Stomach (tissue), 9 donors: ENCODE measurements around the gene SSTR3. TPM values are rescaled to one million over a fixed set of nuclear protein-coding genes. Genes with fewer than 3 reads are reported as not detected.
A peak's percentile ranks its signal among the peaks of the same experiment; 100 is the strongest.
"Not testable (repeated sequence)": the region's sequence is repeated elsewhere in the genome, so short reads cannot be mapped to it uniquely, and the experiment has no call there.

Experiments used
- DNase-seq, 2 donors: peaks; one replicate each; pipeline versions ENCODE4 v3.0.0 to v3.0.0-alpha.2; 2013 to 2019
- H3K27ac ChIP-seq, 5 donors: fragments of 200-600 bp in 4 of 5; sonication (generic) in 4 of 5; one replicate each; pipeline ENCODE4 v1.5.1; 2013 to 2019; ENCODE audit warnings: mild to moderate bottlenecking in 1 of 5, moderate library complexity in 1 of 5
- H3K27me3 ChIP-seq, 3 donors: fragments of 200-600 bp; sonication (generic); one replicate each; pipeline ENCODE4 v1.5.1; 2017 to 2019; ENCODE audit warnings: mixed run types in 1 of 3
- H3K36me3 ChIP-seq, 4 donors: fragments of 200-600 bp; sonication (generic); 1 replicate in 3 of 4; 2 replicates in 1 of 4; pipeline ENCODE4 v1.5.1; 2016 to 2019
- H3K4me1 ChIP-seq, 4 donors: fragments of 200-600 bp; sonication (generic); one replicate each; pipeline ENCODE4 v1.5.1; 2016 to 2019
- H3K4me3 ChIP-seq, 4 donors: fragments of 200-600 bp; sonication (generic) in 3 of 4; one replicate each; pipeline ENCODE4 v1.5.1; 2016 to 2019; ENCODE audit warnings: mild to moderate bottlenecking in 1 of 4
- H3K9me3 ChIP-seq, 4 donors: fragments of 200-600 bp; sonication (generic); one replicate each; pipeline ENCODE4 v1.5.1; 2016 to 2019
- EP300 ChIP-seq: sonication (generic); formaldehyde crosslinking; IDR thresholded peaks from one replicate; pipeline ENCODE4 v1.6.1; 2017; ENCODE audit warnings: antibody characterized with exemption
- POLR2A ChIP-seq, 4 donors: fragments of 450-650 bp; IDR thresholded peaks; one replicate each; pipeline ENCODE4 v1.6.1; 2016; ENCODE audit warnings: antibody characterized with exemption in 4 of 4, control low read depth in 2 of 4, mild to moderate bottlenecking in 1 of 4, moderate library complexity in 1 of 4
- POLR2AphosphoS5 ChIP-seq, 3 donors: sonication (generic); formaldehyde crosslinking; IDR thresholded peaks; one replicate each; pipeline ENCODE4 v1.6.1; 2016; ENCODE audit warnings: antibody characterized with exemption in 3 of 3
- WGBS, 5 donors: extraction: QIAGEN DNeasy Blood & Tissue Kit in 3 of 5; methylation state at CpG; one replicate each; pipeline versions ENCODE4 v1.1.5 to v1.1.7; 2013 to 2018; 5-methylcytosine and 5-hydroxymethylcytosine counted together
- intact Hi-C: fragments of 100-400 bp; cut with DNase I; formaldehyde crosslinking; loops from one replicate; pipeline ENCODE4 v1.15.1; 2023; ENCODE audit warnings: low total_unique reads
- polyA plus RNA-seq, 3 donors: library from polyadenylated mRNA; stranded (reverse); fragments of 200-250 nt; gene quantifications; one replicate each; pipeline ENCODE4 v1.2.3, GENCODE V29; 2013
- total RNA-seq, 5 donors: library from RNA; depleted of rRNA; stranded (reverse); fragments of >200 nt; gene quantifications; one replicate each; pipeline versions ENCODE4 v1.1.0 to v1.2.3, GENCODE V29; 2014 to 2016
- TF ChIP-seq, protein P1 (sequence below), 7 experiments: fragments of 450-650 bp in 4 of 7; fragments of 200-600 bp in 3 of 7; sonication (generic) in 3 of 7; IDR thresholded peaks; one replicate each; pipeline ENCODE4 v1.5.1; 2016 to 2019; ENCODE audit warnings: antibody characterized with exemption in 7 of 7, control low read depth in 2 of 7, mild to moderate bottlenecking in 1 of 7
- donor health status: healthy with polysubstance abuse.
- donor health status: Bipolar disorder and iron deficiency.
- donor health status: healthy.

SSTR3 gene
- total and polyA plus RNA-seq, 8 donors, result 0.05 to 0.37 (median 0.12) TPM; not detected in 5

DNA sequence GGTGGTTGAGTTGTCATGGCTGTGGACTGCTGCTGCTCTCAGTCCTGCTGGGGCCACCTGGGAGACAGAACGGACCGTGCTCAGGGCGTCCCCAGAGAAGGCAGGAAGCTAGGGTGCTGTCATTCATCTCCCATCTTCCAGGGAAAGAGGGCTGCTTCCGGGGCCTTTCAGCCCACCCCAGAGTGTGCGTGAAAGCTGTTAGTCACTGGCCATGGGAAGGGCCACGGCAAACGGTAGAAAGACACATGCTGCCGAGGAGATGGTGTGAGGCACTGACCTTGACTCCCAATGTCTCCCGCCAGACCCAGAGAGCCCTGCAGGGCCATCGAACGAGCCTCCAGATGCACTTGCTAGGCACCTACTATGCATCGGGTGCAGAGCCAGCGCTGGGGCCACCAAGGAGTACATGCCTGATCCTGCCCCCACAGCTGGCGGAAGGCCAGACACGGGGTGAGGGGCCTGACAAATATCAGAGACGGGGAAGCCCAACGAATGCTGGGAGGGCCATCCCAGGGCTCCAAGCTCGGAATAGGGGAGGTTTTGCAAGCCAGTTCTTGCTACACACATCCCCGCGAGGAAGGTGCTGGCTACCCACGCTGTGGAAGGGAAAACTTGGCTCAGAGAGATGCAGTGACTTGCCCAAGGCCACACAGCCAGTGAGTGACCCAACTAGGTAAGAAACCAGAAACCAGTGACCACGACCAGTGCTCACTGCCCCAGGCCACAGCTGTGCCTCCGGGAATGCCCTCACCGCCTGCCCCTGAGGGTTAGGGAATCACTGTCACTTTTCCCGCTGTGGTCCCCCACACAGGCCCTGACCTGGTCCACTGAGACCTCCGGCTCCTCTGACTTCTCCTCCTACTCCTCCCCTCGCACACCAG is 21.7 kb upstream of the SSTR3 start:
- Histone ChIP-seq H3K9me3 (no peaks in the 10 kb centered on the region), H3K4me3 (no peak overlapping the region), H3K27me3 (peaks cover 0 to 73% (median 0%) of the 10 kb centered on the region in 3 donors), H3K4me1 (peaks cover 0 to 86% (median 10%) of the 10 kb centered on the region in 4 donors), H3K27ac (peak overlapping the region in 1 of 5 donors; percentile 7), H3K36me3 (peaks cover 0 to 10% (median 2%) of the 10 kb centered on the region in 4 donors)
- intact Hi-C loops, result no loop called here
- no peak for TF ChIP-seq POLR2AphosphoS5 (IDR thresholded peaks at IDR 0.05)
- TF ChIP-seq, protein P1, sequence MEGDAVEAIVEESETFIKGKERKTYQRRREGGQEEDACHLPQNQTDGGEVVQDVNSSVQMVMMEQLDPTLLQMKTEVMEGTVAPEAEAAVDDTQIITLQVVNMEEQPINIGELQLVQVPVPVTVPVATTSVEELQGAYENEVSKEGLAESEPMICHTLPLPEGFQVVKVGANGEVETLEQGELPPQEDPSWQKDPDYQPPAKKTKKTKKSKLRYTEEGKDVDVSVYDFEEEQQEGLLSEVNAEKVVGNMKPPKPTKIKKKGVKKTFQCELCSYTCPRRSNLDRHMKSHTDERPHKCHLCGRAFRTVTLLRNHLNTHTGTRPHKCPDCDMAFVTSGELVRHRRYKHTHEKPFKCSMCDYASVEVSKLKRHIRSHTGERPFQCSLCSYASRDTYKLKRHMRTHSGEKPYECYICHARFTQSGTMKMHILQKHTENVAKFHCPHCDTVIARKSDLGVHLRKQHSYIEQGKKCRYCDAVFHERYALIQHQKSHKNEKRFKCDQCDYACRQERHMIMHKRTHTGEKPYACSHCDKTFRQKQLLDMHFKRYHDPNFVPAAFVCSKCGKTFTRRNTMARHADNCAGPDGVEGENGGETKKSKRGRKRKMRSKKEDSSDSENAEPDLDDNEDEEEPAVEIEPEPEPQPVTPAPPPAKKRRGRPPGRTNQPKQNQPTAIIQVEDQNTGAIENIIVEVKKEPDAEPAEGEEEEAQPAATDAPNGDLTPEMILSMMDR (IDR thresholded peaks at IDR 0.05), result no peak
- TF ChIP-seq POLR2A (IDR thresholded peaks at IDR 0.05), result no peak
- no peak for TF ChIP-seq EP300
- 61 to 74% (median 71%) methylated on average over 16 to 27 of the region's 27 CpGs for WGBS, 5 donors
- DNase-seq, result no peak

DNA sequence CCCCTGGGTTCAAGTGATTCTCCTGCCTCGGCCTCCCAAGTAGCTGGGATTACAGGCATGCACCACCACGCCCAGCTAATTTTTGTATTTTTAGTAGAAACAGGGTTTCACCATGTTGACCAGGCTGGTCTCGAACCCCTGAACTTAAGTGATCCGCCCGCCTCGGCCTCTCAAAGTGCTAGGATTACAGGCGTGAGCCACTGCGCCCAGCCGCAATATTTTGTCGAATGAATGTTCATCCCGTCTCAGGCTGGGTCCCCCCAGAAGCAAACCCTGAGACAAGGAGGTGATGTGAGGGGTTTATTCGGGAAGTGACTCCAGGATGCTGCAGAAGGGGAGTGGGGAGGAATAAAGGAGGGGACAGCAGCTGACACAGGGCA is 21.1 kb upstream of the SSTR3 start:
- WGBS, 5 donors, result 86 to 92% (median 90%) methylated on average over 12 of the region's 12 CpGs
- not testable (repeated sequence) for DNase-seq
- peaks cover 0 to 67% (median 0%) of the 10 kb centered on the region in 3 donors for H3K27me3 ChIP-seq

DNA sequence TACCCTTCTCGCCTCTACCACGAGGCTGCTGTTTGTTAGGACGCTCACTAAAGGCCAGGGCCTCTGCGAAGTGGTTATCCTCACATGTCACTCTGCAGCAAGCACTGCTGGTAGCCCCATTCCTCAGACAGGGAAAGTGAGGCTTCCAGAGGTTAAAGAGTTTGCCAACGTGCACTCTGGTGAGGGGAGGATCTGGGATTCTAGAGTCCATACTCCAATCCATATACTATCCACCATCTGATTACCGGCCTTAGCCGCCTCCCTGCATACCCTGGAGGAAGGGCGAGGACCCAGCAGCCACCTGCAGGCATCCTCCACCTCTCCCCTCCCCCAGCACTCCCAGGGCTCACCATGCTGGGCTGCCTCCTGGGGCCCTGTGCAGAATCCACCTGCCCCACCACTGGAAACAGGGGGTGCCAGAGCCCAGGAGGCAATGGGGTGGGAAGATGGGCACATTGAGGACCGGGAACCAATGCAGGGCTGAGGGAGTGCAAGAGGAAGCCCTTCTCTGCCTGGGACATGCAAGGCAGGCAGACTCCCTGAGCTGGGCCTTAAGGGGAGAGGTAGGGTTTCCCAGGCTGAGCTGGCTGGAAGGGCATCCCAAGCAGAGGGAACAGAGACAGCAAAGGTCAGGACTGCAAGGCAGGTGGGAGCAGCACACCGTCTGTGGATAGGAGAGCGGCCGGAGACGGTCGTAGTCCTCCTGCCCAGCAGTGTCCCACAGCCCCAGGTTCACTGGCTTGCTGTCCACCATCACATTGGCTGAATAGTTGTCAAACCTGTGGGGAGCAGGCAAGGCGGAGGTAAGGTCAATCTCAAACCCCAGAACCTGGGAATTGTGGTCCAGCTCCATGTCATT is 20.1 kb upstream of the SSTR3 start:
- Histone ChIP-seq H3K9me3 (no peaks in the 10 kb centered on the region), H3K27ac (no peak overlapping the region), H3K36me3 (peaks cover 0 to 10% (median 2%) of the 10 kb centered on the region in 4 donors), H3K4me1 (peaks cover 0 to 84% (median 14%) of the 10 kb centered on the region in 4 donors), H3K4me3 (no peak overlapping the region), H3K27me3 (peaks cover 0 to 62% (median 0%) of the 10 kb centered on the region in 3 donors)
- 71 to 91% (median 81%) methylated on average over 15 of the region's 15 CpGs for WGBS, 5 donors
- DNase-seq, result no peak
- intact Hi-C loops, result no loop called here
- no peak for TF ChIP-seq POLR2A (IDR thresholded peaks at IDR 0.05)
- TF ChIP-seq, protein P1 (IDR thresholded peaks at IDR 0.05), result no peak
- no peak for TF ChIP-seq POLR2AphosphoS5 (IDR thresholded peaks at IDR 0.05)
- TF ChIP-seq EP300, result no peak

More for the DNA sequence above, 21.1 kb upstream of the SSTR3 start:
- H3K4me1 ChIP-seq, result peaks cover 0 to 86% (median 13%) of the 10 kb centered on the region in 4 donors
- H3K27ac ChIP-seq, H3K9me3 ChIP-seq, H3K36me3 ChIP-seq, intact Hi-C loops, H3K4me3 ChIP-seq: not testable (repeated sequence)

DNA sequence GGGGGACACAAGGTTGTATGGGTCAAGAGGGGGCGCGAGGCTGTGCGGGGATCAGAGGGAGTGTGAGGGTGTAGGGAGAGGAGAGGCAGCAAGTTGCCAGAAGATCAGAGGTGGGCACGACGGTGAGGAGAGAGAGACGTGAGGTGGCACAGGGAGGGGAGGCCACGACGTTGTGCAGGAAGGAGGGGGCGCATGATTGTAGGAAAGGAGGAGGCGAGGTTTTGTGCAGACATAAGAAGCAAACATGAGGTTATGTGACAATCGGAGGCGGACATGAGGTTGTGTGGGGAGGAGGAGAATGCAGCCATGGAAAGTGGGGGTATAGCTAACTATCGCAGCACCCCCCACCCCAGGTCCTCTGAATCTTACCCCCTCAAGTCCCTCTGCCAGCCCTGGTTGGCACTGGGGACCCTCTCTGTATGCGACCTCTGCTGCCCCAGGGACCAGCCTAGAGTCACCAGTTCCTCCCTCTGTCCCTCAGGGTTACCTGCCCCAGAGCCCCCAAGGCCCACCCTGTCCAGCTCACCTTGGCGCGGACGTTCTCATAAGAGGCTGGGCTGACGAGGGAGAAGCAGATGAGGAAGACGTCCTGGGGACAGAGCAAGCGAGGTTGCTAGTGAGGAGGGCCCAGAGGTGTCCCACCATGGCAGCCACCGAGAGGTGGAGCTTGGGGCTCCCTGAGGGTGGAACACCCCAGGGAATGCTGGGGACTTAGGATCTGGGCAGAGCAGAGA is 19.3 kb upstream of the SSTR3 start:
- Histone ChIP-seq H3K4me1 (peaks cover 0 to 76% (median 14%) of the 10 kb centered on the region in 4 donors), H3K9me3 (no peaks in the 10 kb centered on the region), H3K4me3 (no peak overlapping the region), H3K27me3 (peaks cover 0 to 55% (median 0%) of the 10 kb centered on the region in 3 donors), H3K36me3 (peaks cover 0 to 10% (median 2%) of the 10 kb centered on the region in 4 donors), H3K27ac (peak overlapping the region in 2 of 5 donors; percentile 82 to 87)
- DNase-seq, result no peak
- TF ChIP-seq EP300, result no peak
- TF ChIP-seq, protein P1 (IDR thresholded peaks at IDR 0.05), result no peak
- TF ChIP-seq POLR2AphosphoS5 (IDR thresholded peaks at IDR 0.05), result no peak
- no peak for TF ChIP-seq POLR2A (IDR thresholded peaks at IDR 0.05)
- 70 to 82% (median 81%) methylated on average over 21 of the region's 21 CpGs for WGBS, 5 donors
- intact Hi-C loops, result no loop called here
